WI38 (cell line): ENCODE data around the gene GFY.

Experiments used
- H3K4me3 ChIP-seq: 2 replicates; pipeline ENCODE4 v1.5.1; 2011; ENCODE audit warnings: low read depth, mild to moderate bottlenecking, control low read depth, low read length
- TF ChIP-seq, protein P1 (sequence below): IDR thresholded peaks from 2 replicates; pipeline ENCODE4 v1.5.1; 2012; ENCODE audit warnings: low read depth, mild to moderate bottlenecking, control low read depth, low read length

GFY gene

DNA sequence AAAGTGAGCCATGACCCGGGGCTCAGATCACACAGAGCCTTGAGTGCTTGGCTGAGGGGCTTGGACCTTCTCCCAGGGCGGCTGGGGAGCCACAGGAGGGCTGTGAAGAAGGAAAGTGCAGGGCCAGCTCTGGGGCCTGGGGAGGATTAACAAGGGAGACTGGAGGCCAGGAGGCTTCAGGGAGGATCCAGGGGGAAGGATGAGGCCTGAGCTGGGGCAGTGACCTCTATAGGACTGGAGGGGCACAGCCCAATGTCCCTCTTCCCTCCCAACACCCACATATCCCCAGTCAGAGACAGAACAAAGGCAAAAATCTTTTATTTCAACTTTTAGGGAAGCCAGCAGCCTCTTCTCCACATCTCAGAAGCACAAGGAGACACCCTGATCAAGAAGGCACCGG is 20.8 kb downstream of the GFY start:
- no peak overlapping the region for H3K4me3 ChIP-seq
- TF ChIP-seq, protein P1, sequence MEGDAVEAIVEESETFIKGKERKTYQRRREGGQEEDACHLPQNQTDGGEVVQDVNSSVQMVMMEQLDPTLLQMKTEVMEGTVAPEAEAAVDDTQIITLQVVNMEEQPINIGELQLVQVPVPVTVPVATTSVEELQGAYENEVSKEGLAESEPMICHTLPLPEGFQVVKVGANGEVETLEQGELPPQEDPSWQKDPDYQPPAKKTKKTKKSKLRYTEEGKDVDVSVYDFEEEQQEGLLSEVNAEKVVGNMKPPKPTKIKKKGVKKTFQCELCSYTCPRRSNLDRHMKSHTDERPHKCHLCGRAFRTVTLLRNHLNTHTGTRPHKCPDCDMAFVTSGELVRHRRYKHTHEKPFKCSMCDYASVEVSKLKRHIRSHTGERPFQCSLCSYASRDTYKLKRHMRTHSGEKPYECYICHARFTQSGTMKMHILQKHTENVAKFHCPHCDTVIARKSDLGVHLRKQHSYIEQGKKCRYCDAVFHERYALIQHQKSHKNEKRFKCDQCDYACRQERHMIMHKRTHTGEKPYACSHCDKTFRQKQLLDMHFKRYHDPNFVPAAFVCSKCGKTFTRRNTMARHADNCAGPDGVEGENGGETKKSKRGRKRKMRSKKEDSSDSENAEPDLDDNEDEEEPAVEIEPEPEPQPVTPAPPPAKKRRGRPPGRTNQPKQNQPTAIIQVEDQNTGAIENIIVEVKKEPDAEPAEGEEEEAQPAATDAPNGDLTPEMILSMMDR = no peak

DNA sequence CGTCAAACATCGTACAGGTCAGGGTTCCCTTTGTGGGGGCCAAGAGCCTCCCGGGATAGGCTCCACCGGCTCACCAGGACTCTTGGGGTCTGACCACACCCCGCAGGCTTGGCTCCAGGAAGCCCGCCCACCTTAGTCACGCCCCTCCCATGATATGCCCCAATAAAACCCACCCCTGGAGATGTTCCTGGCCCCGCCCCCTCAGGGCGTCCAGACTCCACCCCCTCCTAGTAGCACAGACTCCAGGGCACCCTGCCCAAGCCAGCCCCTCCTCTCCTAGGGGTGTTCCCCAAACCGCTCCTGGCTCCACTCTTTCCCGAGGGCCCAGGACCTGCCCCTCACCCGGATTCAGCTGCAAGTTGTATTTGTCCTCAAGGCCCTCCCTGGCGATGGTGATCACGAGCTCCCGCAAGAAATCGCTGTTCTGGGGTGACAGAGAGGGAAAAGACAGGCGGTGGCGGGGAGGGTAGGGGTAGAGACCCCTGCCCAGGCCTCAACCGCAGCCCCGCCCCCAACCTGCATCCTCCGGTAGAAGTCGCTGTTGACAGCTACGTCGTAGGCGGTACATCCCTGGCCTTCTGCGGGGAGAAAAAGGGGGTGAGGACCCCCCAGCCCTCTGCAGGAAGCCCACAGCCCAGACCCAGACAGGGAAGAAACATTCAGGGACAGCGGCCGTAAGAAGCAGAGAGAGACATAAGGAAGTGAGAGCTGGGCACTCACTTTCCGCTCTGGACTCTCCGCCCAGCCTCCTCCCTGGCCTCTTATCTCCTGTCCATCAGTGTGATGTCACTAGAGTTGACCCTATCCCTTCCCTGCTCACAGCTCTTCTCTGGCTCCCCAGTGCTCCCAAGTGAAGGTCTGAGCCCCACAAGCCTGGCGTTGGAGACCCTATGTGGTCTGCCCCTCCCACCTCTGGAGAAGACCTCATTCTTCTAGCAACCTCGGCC is 22.6 kb downstream of the GFY start:
- TF ChIP-seq, protein P1 = no peak
- H3K4me3 ChIP-seq = no peak overlapping the region

DNA sequence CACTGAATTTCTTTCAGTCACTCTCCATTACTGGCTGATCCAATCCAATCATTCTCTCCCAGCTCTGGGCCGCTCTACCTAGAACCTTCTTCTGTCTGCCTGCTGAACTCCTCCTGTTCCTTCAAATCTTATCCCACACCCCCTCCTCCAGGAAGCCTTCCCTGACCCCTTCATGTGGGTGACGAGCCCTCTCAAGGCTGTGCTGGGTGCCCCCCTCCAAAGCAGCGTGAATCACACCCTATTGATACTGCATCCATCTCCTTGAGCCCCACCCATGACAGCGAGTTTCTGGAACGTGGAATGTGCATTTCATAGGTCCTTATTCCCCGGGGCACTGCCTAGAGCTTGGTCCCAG is 23.2 kb downstream of the GFY start:
- no peak overlapping the region for H3K4me3 ChIP-seq
- TF ChIP-seq, protein P1 = no peak

DNA sequence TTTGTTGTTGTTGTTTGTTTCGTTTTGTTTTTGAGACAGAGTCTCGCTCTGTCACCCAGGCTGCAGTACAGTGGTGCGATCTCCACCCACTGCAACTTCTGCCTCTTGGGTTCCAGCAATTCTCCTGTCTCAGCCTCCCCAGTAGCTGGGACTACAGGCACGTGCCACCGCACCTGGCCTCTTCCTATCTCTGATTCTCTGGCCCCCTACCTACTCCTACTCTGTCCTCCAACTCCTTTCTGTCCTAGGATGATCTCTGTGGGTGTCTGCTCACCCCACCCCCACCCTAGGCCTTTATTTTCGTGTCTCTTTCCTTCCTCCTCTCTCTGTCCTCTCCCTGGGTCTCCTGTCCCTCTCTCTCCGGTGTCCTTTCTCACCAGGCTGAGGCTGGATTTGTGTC is 25.2 kb downstream of the GFY start:
- TF ChIP-seq, protein P1 = no peak

DNA sequence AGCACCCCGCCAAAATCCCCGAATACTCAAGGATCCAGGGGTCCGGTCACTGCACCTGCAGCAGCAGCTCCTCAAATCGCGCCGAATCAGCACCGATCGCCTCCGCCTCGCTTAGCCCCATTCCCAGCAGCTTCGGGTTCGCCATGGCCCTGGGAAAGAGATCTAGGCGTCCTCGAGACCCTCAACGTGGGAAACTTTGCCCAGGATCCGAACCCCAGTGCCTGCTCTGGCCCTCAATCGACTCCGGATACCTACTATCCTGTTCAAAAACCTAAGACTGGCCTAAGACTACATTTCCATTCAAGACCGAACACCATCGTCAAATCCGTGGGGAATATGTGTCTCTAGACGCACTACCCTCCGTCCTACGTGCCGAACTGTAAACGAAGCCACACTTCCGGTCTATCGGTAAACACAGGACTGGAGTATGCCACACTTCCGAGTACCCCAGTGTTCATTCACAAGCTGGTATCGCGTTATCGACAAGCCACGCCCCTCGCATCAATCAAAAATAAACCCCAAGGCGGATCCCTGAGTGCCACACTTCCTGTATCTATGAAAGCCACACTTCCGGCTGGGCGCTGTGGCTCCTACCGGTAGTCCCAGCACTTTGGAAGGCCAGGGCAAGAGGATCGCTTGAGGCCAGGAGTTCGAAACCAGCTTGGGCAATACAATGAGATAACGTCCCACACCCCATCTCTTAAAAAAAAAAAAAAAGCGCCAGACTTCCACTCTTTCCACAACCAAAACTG is 26.4 kb downstream of the GFY start, which contains the start of gene PIH1D1:
PIH1D1 (minus strand) TSS at position 385 of the 752 bp plus-strand sequence; CDS start at position 145, 240 bp downstream.
- peak within 1 kb of the TSS; percentile 93 for H3K4me3 ChIP-seq
- TF ChIP-seq, protein P1 = no peak

More for the DNA sequence above, 25.2 kb downstream of the GFY start:
- H3K4me3 ChIP-seq = peak overlapping the region; percentile 93; the same call in 1 of the 2 replicates

DNA sequence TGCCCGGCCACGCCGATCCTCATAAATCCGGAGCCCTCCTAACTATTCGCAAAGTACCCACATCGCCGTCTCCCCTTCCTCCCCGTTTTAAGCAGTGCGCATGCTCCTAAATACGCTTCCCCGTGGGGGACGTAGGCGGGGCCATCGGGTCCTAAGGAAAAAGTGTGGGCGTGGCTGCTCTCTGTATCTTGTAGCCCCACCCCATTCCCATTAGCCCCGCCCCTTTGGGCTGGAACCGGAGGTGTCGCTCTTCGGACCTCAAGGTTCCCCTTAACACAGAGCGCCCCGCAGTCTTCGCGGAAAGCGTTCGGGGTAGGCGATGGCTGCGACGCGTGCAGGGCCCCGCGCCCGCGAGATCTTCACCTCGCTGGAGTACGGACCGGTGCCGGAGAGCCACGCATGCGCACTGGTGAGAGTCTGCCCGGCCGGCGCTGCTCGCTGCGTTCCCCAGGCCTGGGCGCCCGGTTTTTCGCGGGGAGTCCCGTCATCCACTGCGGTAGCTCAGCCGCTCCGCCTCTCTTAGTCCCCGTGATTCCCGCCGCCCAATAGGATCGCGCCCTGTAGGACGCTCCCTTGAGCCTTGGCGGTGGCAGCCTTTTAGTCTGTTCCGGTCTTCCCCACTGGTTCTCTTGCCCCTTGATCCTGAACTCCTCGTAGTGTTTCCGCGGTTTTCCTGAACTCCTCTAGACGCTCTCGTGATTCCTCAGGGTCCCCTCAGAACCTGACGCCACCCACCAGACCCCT is 28.0 kb downstream of the GFY start, which contains the start of gene ALDH16A1:
ALDH16A1 (plus strand) TSS at position 213 of the 744 bp plus-strand sequence; CDS start at position 320, 107 bp downstream.
- TF ChIP-seq, protein P1 = no peak
- peak within 1 kb of the TSS; percentile 79 for H3K4me3 ChIP-seq
